ENCODE results near the gene CLK4.
A peak's percentile ranks its signal among the peaks of the same experiment; 100 is the strongest.

Gene CLK4

GRCh38 chr5:178605788-178606187 lies 21.1 kb downstream of the CLK4 start:
- TF ChIP-seq CTCF (IDR thresholded peaks at IDR 0.05; ENCODE audit: low read length, missing control alignments), result no peak
- DNase-seq (ENCODE audit: low read depth), result no peak
- no peak overlapping the region for H3K4me3 ChIP-seq (replicated peaks; ENCODE audit: low read depth, low read length)

GRCh38 chr5:178602752-178603151 lies 24.1 kb downstream of the CLK4 start:
- no peak overlapping the region for H3K4me3 ChIP-seq (replicated peaks; ENCODE audit: low read depth, low read length)
- DNase-seq (ENCODE audit: low read depth), result no peak
- TF ChIP-seq CTCF (IDR thresholded peaks at IDR 0.05; ENCODE audit: low read length, missing control alignments), result no peak

- DNase-seq (ENCODE audit: low read depth), result no peak
- TF ChIP-seq CTCF (IDR thresholded peaks at IDR 0.05; ENCODE audit: low read length, missing control alignments), result no peak
- H3K4me3 ChIP-seq (replicated peaks; ENCODE audit: low read depth, low read length), result no peak overlapping the region
Measured at GRCh38 chr5:178595750-178596149, 31.1 kb downstream of the CLK4 start.

- TF ChIP-seq CTCF (IDR thresholded peaks at IDR 0.05; ENCODE audit: low read length, missing control alignments), result no peak
- DNase-seq (ENCODE audit: low read depth), result no peak
- H3K4me3 ChIP-seq (replicated peaks; ENCODE audit: low read depth, low read length), result no peak overlapping the region
Measured at GRCh38 chr5:178595150-178595549, 31.7 kb downstream of the CLK4 start.

GRCh38 chr5:178590924-178591423 lies 35.9 kb downstream of the CLK4 start:
- H3K4me3 ChIP-seq (replicated peaks; ENCODE audit: low read depth, low read length), result no peak overlapping the region
- TF ChIP-seq CTCF (IDR thresholded peaks at IDR 0.05; ENCODE audit: low read length, missing control alignments), result no peak
- DNase-seq (ENCODE audit: low read depth), result no peak

- peak within 1 kb of the TSS; percentile 38 for H3K4me3 ChIP-seq (replicated peaks; ENCODE audit: low read depth, low read length)
- TF ChIP-seq CTCF (IDR thresholded peaks at IDR 0.05; ENCODE audit: low read length, missing control alignments), result peak; percentile 67
- peak; percentile 53 for DNase-seq (ENCODE audit: low read depth)
Measured at GRCh38 chr5:178590141-178590923, 36.5 kb downstream of the CLK4 start, which contains the start of gene COL23A1. Gene COL23A1 (minus strand): TSS chr5:178590393.
